HS-27A (cell line): ENCODE data around the gene ACP2.
"Not testable (repeated sequence)": the region's sequence is repeated elsewhere in the genome, so short reads cannot be mapped to it uniquely, and the experiment has no call there.

Experiments used
- DNase-seq: peaks from one replicate; pipeline ENCODE4 v3.0.0-alpha.2; 2012; ENCODE audit warnings: low read depth, missing footprints

The ACP2 gene

GRCh38 chr11:47202576-47202975 lies 46.0 kb downstream of the ACP2 start:
- DNase-seq, result no peak

- DNase-seq, result no peak
Observed at GRCh38 chr11:47201015-47201414, 47.6 kb downstream of the ACP2 start.

GRCh38 chr11:47198161-47198560 lies 50.5 kb downstream of the ACP2 start:
- not testable (repeated sequence) for DNase-seq

GRCh38 chr11:47192111-47192510 lies 56.5 kb downstream of the ACP2 start:
- DNase-seq, result no peak

GRCh38 chr11:47191137-47191536 lies 57.5 kb downstream of the ACP2 start:
- DNase-seq, result not testable (repeated sequence)
